OCI-M1 (cell line): ENCODE data around the gene LIMA1.

Source experiments
- DNase-seq: peaks from one replicate; lab custom pipeline; 2025; lab: John Stamatoyannopoulos, UW

Gene LIMA1

GRCh38 chr12:50217202-50217601 lies 66.1 kb downstream of the LIMA1 start:
- no peak for DNase-seq

GRCh38 chr12:50215033-50215432 lies 68.3 kb downstream of the LIMA1 start:
- no peak for DNase-seq

GRCh38 chr12:50214018-50214417 lies 69.3 kb downstream of the LIMA1 start:
- no peak for DNase-seq

GRCh38 chr12:50213439-50213838 lies 69.9 kb downstream of the LIMA1 start:
- no peak for DNase-seq

GRCh38 chr12:50212071-50212467 lies 71.3 kb downstream of the LIMA1 start:
- DNase-seq = no peak

- DNase-seq = peak; percentile 36
Observed at GRCh38 chr12:50211392-50212070, 71.8 kb downstream of the LIMA1 start.

GRCh38 chr12:50207424-50207823 lies 75.9 kb downstream of the LIMA1 start:
- DNase-seq = no peak

GRCh38 chr12:50205648-50206047 lies 77.7 kb downstream of the LIMA1 start:
- no peak for DNase-seq

GRCh38 chr12:50203691-50204090 lies 79.6 kb downstream of the LIMA1 start:
- no peak for DNase-seq

- DNase-seq = no peak
Observed at GRCh38 chr12:50201987-50202521, 81.3 kb downstream of the LIMA1 start.

GRCh38 chr12:50200552-50201273 lies 82.6 kb downstream of the LIMA1 start:
- DNase-seq = no peak

GRCh38 chr12:50198829-50199228 lies 84.5 kb downstream of the LIMA1 start:
- DNase-seq = no peak

GRCh38 chr12:50197297-50197727 lies 86.0 kb downstream of the LIMA1 start:
- DNase-seq = no peak

- DNase-seq = no peak
Observed at GRCh38 chr12:50196537-50196936, 86.8 kb downstream of the LIMA1 start.

GRCh38 chr12:50195832-50196231 lies 87.5 kb downstream of the LIMA1 start:
- no peak for DNase-seq

GRCh38 chr12:50192908-50193307 lies 90.4 kb downstream of the LIMA1 start:
- DNase-seq = no peak

GRCh38 chr12:50192236-50192635 lies 91.1 kb downstream of the LIMA1 start:
- no peak for DNase-seq

GRCh38 chr12:50190859-50191258 lies 92.5 kb downstream of the LIMA1 start:
- no peak for DNase-seq

- no peak for DNase-seq
Observed at GRCh38 chr12:50188875-50189575, 94.3 kb downstream of the LIMA1 start.

GRCh38 chr12:50188241-50188781 lies 95.0 kb downstream of the LIMA1 start:
- DNase-seq = no peak

- no peak for DNase-seq
Observed at GRCh38 chr12:50187084-50187900, 96.0 kb downstream of the LIMA1 start.

GRCh38 chr12:50186681-50187080 lies 96.6 kb downstream of the LIMA1 start:
- no peak for DNase-seq
